ENCODE results near the gene TESK1.

TESK1 gene

DNA sequence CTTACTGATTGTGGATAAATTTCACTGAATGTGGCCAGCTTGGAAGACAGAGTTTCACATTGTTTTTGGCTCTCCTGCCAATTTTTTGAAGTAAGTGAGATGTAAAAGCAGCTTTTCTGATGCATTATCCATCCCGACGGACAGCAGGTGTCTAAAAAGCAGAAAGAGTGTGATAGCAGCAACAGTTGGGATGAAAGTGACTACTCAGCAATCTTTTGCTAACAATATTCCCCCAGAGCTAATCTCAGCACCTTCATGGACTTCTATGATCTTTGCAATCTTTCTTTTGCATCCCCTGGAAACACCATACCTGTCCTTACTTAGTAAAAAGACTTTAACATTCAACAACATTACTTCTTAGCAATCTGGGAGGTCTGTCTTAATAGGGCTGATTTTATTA, 7.8 kb downstream of the TESK1 start:
- H3K9me3 ChIP-seq (ENCODE audit: control insufficient read depth, low read length): no peaks in the 10 kb centered on the region
- no peak overlapping the region for H3K4me3 ChIP-seq (ENCODE audit: insufficient read depth, low read depth, low read length)
- WGBS, 2 experiments: 88 to 92% methylated on average over 2 of the region's 2 CpGs
- peaks cover 41% of the 10 kb centered on the region for H3K27me3 ChIP-seq (ENCODE audit: control insufficient read depth, insufficient read depth, low read length, poor library complexity, severe bottlenecking)
- peaks cover 6% of the 10 kb centered on the region for H3K36me3 ChIP-seq (ENCODE audit: control insufficient read depth, insufficient read depth, low read length)
- no peaks in the 10 kb centered on the region for H3K4me1 ChIP-seq (ENCODE audit: control insufficient read depth, insufficient read depth, low read length)
- no peak overlapping the region for H3K27ac ChIP-seq (ENCODE audit: insufficient read depth, low read depth, low read length, poor library complexity, severe bottlenecking)

DNA sequence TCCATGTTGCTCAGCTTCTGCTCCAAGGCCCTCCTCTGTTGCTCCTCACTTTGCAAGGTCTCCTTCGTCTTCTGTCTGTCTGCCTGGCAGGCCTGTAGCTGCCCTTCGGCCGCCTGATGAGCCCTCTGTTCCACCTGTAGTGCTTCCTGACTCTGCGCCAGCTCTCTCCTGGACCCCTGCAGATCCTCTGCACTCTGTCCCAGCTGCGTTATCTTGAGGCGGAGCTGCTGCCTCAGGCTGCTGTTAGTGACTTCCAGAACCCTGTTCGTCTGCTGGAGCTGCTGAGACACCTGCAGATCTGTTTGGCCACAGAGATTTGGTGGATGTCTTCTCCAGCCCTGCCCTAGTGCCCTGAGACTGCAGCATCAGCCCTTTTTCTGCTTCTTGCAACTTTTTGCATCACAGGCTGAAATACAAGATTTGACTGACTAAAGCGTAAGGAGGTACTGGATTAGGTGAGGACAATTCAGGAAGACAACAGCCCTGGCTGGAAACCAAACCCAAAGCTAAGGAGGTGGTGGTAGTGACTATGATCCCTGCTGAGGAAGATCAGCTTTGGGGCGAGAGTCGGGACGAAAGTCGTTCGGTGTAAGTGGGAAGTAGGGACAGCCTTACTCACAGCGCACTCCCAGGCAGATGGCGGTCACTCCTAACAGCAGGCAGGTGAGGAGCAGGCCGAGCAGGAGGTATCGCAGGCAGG, 11.1 kb downstream of the TESK1 start:
- no peaks in the 10 kb centered on the region for H3K4me1 ChIP-seq (ENCODE audit: control insufficient read depth, insufficient read depth, low read length)
- H3K36me3 ChIP-seq (ENCODE audit: control insufficient read depth, insufficient read depth, low read length): no peaks in the 10 kb centered on the region
- no peaks in the 10 kb centered on the region for H3K9me3 ChIP-seq (ENCODE audit: control insufficient read depth, low read length)
- no peak overlapping the region for H3K4me3 ChIP-seq (ENCODE audit: insufficient read depth, low read depth, low read length)
- 75 to 76% methylated on average over 17 of the region's 17 CpGs for WGBS, 2 experiments
- peaks cover 45% of the 10 kb centered on the region for H3K27me3 ChIP-seq (ENCODE audit: control insufficient read depth, insufficient read depth, low read length, poor library complexity, severe bottlenecking)
- no peak overlapping the region for H3K27ac ChIP-seq (ENCODE audit: insufficient read depth, low read depth, low read length, poor library complexity, severe bottlenecking)

DNA sequence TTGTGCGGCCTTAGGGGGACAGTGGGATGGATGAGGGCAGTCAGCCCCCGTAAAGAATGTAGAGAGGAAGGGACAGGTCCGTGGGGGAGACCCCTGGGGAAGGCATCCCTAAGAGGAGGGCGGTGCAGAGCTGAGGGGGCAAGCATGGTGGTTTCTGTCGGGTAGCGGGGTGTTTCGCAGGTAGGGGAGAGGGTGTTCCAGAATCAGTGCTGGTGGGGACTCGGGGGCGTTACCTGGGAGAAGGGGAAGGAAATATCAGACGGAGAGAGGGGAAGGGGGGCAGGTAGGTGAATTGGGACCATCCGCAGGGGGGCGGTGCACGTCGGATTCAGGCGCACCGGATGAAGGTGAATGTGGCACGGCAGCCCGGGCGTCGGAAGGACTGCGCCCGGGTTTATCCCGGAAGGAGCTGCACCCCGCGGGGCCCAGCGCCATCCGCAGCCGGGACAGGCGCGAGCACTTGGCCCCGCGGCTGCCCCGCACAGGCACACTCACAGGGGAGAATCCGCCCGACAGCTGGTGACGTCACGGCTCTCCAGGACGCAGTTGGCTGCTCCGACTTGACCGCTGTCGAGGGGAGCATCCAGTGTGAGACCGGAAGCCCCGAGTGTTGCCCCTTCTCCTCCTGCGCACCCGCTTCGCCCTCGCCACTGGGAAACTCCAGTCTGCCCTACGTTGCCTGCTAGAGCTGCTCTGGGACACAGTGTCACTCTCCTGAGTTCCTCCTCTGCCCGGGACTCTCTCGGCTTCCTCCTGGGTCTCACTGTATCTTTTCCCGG, 11.8 kb downstream of the TESK1 start:
- Histone ChIP-seq H3K4me3 (ENCODE audit: insufficient read depth, low read depth, low read length) (peak overlapping the region; percentile 34), H3K27ac (ENCODE audit: insufficient read depth, low read depth, low read length, poor library complexity, severe bottlenecking) (no peak overlapping the region), H3K4me1 (ENCODE audit: control insufficient read depth, insufficient read depth, low read length) (no peaks in the 10 kb centered on the region), H3K27me3 (ENCODE audit: control insufficient read depth, insufficient read depth, low read length, poor library complexity, severe bottlenecking) (peaks cover 45% of the 10 kb centered on the region), H3K36me3 (ENCODE audit: control insufficient read depth, insufficient read depth, low read length) (no peaks in the 10 kb centered on the region), H3K9me3 (ENCODE audit: control insufficient read depth, low read length) (no peaks in the 10 kb centered on the region)
- 14 to 15% methylated on average over 51 of the region's 51 CpGs for WGBS, 2 experiments

- 77 to 79% methylated on average over 8 of the region's 8 CpGs for WGBS, 2 experiments
- no peaks in the 10 kb centered on the region for H3K36me3 ChIP-seq (ENCODE audit: control insufficient read depth, insufficient read depth, low read length)
- no peak overlapping the region for H3K27ac ChIP-seq (ENCODE audit: insufficient read depth, low read depth, low read length, poor library complexity, severe bottlenecking)
- H3K9me3 ChIP-seq (ENCODE audit: control insufficient read depth, low read length): no peaks in the 10 kb centered on the region
- peaks cover 45% of the 10 kb centered on the region for H3K27me3 ChIP-seq (ENCODE audit: control insufficient read depth, insufficient read depth, low read length, poor library complexity, severe bottlenecking)
- no peaks in the 10 kb centered on the region for H3K4me1 ChIP-seq (ENCODE audit: control insufficient read depth, insufficient read depth, low read length)
- H3K4me3 ChIP-seq (ENCODE audit: insufficient read depth, low read depth, low read length): no peak overlapping the region
Observed at GRCh38 chr9:35617548-35617947, 12.5 kb downstream of the TESK1 start.

DNA sequence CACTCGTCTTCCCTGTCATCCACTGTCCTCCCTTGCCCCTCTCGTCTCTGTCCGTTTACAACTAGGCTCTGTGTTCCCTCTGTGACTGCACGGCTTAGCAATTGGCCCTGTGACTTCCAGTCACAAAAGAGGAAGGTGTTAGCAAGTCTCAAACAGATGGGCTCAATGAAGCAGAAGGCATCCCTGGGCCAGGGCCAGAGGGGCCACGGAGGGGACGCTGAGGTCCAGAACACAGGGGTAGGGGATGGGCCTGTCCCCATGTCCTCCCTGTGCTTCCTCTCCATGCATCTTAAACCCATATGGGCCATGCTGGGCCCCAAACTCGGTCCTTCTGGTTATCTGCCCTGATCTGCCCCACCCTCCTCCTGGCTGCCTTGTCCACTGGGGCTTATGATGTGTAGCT, 13.3 kb downstream of the TESK1 start, which contains the start of gene CD72:
CD72 (minus strand) TSS at position 89 of the 403 bp plus-strand sequence. CDS start 110 bp downstream, outside the sequence.
- WGBS, 2 experiments: 84 to 86% methylated on average over 7 of the region's 7 CpGs
- H3K27ac ChIP-seq (ENCODE audit: insufficient read depth, low read depth, low read length, poor library complexity, severe bottlenecking): no peak within 1 kb of the TSS
- no peaks in the 10 kb centered on the region for H3K4me1 ChIP-seq (ENCODE audit: control insufficient read depth, insufficient read depth, low read length)
- no peaks in the 10 kb centered on the region for H3K9me3 ChIP-seq (ENCODE audit: control insufficient read depth, low read length)
- peak within 1 kb of the TSS; percentile 34 for H3K4me3 ChIP-seq (ENCODE audit: insufficient read depth, low read depth, low read length)
- no peaks in the 10 kb centered on the region for H3K36me3 ChIP-seq (ENCODE audit: control insufficient read depth, insufficient read depth, low read length)
- H3K27me3 ChIP-seq (ENCODE audit: control insufficient read depth, insufficient read depth, low read length, poor library complexity, severe bottlenecking): peaks cover 42% of the 10 kb centered on the region

GRCh38 chr9:35618854-35619799, 14.1 kb downstream of the TESK1 start:
- H3K36me3 ChIP-seq (ENCODE audit: control insufficient read depth, insufficient read depth, low read length): no peaks in the 10 kb centered on the region
- no peaks in the 10 kb centered on the region for H3K9me3 ChIP-seq (ENCODE audit: control insufficient read depth, low read length)
- 94 to 95% methylated on average over 17 of the region's 17 CpGs for WGBS, 2 experiments
- H3K27me3 ChIP-seq (ENCODE audit: control insufficient read depth, insufficient read depth, low read length, poor library complexity, severe bottlenecking): peaks cover 39% of the 10 kb centered on the region
- no peak overlapping the region for H3K4me3 ChIP-seq (ENCODE audit: insufficient read depth, low read depth, low read length)
- no peak overlapping the region for H3K27ac ChIP-seq (ENCODE audit: insufficient read depth, low read depth, low read length, poor library complexity, severe bottlenecking)
- no peaks in the 10 kb centered on the region for H3K4me1 ChIP-seq (ENCODE audit: control insufficient read depth, insufficient read depth, low read length)

- 86 to 90% methylated on average over 2 of the region's 2 CpGs for WGBS, 2 experiments
- no peak overlapping the region for H3K4me3 ChIP-seq (ENCODE audit: insufficient read depth, low read depth, low read length)
- no peaks in the 10 kb centered on the region for H3K36me3 ChIP-seq (ENCODE audit: control insufficient read depth, insufficient read depth, low read length)
- no peaks in the 10 kb centered on the region for H3K4me1 ChIP-seq (ENCODE audit: control insufficient read depth, insufficient read depth, low read length)
- H3K27me3 ChIP-seq (ENCODE audit: control insufficient read depth, insufficient read depth, low read length, poor library complexity, severe bottlenecking): peaks cover 35% of the 10 kb centered on the region
- no peaks in the 10 kb centered on the region for H3K9me3 ChIP-seq (ENCODE audit: control insufficient read depth, low read length)
- H3K27ac ChIP-seq (ENCODE audit: insufficient read depth, low read depth, low read length, poor library complexity, severe bottlenecking): no peak overlapping the region
Observed at GRCh38 chr9:35619800-35620158, 14.7 kb downstream of the TESK1 start.

GRCh38 chr9:35627575-35627974, 22.5 kb downstream of the TESK1 start:
- Histone ChIP-seq H3K4me1 (ENCODE audit: control insufficient read depth, insufficient read depth, low read length) (no peaks in the 10 kb centered on the region), H3K9me3 (ENCODE audit: control insufficient read depth, low read length) (no peaks in the 10 kb centered on the region), H3K27me3 (ENCODE audit: control insufficient read depth, insufficient read depth, low read length, poor library complexity, severe bottlenecking) (no peaks in the 10 kb centered on the region), H3K36me3 (ENCODE audit: control insufficient read depth, insufficient read depth, low read length) (no peaks in the 10 kb centered on the region), H3K4me3 (ENCODE audit: insufficient read depth, low read depth, low read length) (no peak overlapping the region), H3K27ac (ENCODE audit: insufficient read depth, low read depth, low read length, poor library complexity, severe bottlenecking) (no peak overlapping the region)
- WGBS, 2 experiments: 90 to 95% methylated on average over 2 of the region's 2 CpGs

- Histone ChIP-seq H3K4me1 (ENCODE audit: control insufficient read depth, insufficient read depth, low read length) (no peaks in the 10 kb centered on the region), H3K27me3 (ENCODE audit: control insufficient read depth, insufficient read depth, low read length, poor library complexity, severe bottlenecking) (no peaks in the 10 kb centered on the region), H3K4me3 (ENCODE audit: insufficient read depth, low read depth, low read length) (no peak overlapping the region), H3K36me3 (ENCODE audit: control insufficient read depth, insufficient read depth, low read length) (no peaks in the 10 kb centered on the region), H3K9me3 (ENCODE audit: control insufficient read depth, low read length) (no peaks in the 10 kb centered on the region), H3K27ac (ENCODE audit: insufficient read depth, low read depth, low read length, poor library complexity, severe bottlenecking) (no peak overlapping the region)
- 92 to 96% methylated on average over 6 of the region's 6 CpGs for WGBS, 2 experiments
Observed at GRCh38 chr9:35628389-35628991, 23.4 kb downstream of the TESK1 start.

Data from ectodermal cell (in vitro differentiated cells).